HCT116 (cell line): Measurements from ENCODE around the gene PLD3. TPM values are rescaled to one million over a fixed set of nuclear protein-coding genes. Genes with fewer than 3 reads are reported as not detected.

ENCODE experiments used
- ATAC-seq: fragments of 200-7000 bp; cut with Tn5 transposase; 2 replicates; pipeline ENCODE4 v1.9.1; 2020; ENCODE audit warnings: mild to moderate bottlenecking, moderate library complexity
- BruUV-seq: library from RNA; stranded (reverse); fragments of 400-500 nt; replicated peaks from 2 replicates; lab custom pipeline; 2021; lab: Mats Ljungman, UMichigan
- CTCF ChIA-PET: fragments of 300-600 bp; sonication (Branson Sonifier 250); formaldehyde crosslinking; loops from one replicate; lab custom pipeline; 2021; ENCODE audit warnings: antibody characterized with exemption; lab: Charles Lee
- POLR2A ChIA-PET: fragments of 300-600, 350-600 bp; sonication (Branson Sonifier 250); formaldehyde crosslinking; loops from one replicate; lab custom pipeline; 2021; ENCODE audit warnings: antibody characterized with exemption; lab: Charles Lee
- RAD21 ChIA-PET, 2 experiments: fragments of 300-600 bp; sonication (Branson Sonifier 250); formaldehyde crosslinking; loops; one replicate each; lab custom pipeline; 2023; ENCODE audit warnings: low total read pairs in 2 of 2; ENCODE audit not compliant: uncharacterized antibody in 2 of 2, unreplicated experiment in 2 of 2, low non-redundant PET in 1 of 2; lab: Charles Lee
- DNase-seq: peaks from one replicate; pipeline ENCODE4 v3.0.0-alpha.2; 2010; ENCODE audit warnings: low read depth, low spot score
- H2AFZ ChIP-seq: fragments of 200-600 bp; shearing (Covaris generic), sonication (generic); 2 replicates; pipeline ENCODE4 v1.6.1; 2017; ENCODE audit warnings: low read depth, mixed run types, mixed read lengths, antibody characterized with exemption, low read length; ENCODE audit not compliant: poor library complexity, severe bottlenecking
- H3K27ac ChIP-seq: 2 replicates; pipeline ENCODE4 v1.5.1; 2012; ENCODE audit warnings: low read depth, low read length
- H3K27me3 ChIP-seq: fragments of 200-600 bp; sonication (generic); 2 replicates; pipeline ENCODE4 v1.6.1; 2016; ENCODE audit warnings: mixed run types, low read length, mixed read lengths; ENCODE audit not compliant: insufficient read depth
- H3K36me3 ChIP-seq, 2 experiments: fragments of 200-500 bp in 1 of 2; fragments of 200-600 bp in 1 of 2; sonication (Bioruptor generic) in 1 of 2; sonication (generic) in 1 of 2; 2 replicates each; pipeline versions ENCODE4 v1.5.1 to v1.6.1; 2014 to 2016; ENCODE audit warnings: low read length in 2 of 2, inconsistent platforms in 1 of 2, mixed read lengths in 1 of 2, mixed run types in 1 of 2; ENCODE audit not compliant: insufficient read depth in 2 of 2, control insufficient read depth in 1 of 2
- H3K4me1 ChIP-seq, 2 experiments: fragments of 200-600 bp in 1 of 2; sonication (generic) in 1 of 2; 2 replicates each; pipeline versions ENCODE4 v1.5.1 to v1.6.1; 2012 to 2017; ENCODE audit warnings: low read length in 2 of 2, inconsistent platforms in 1 of 2, mild to moderate bottlenecking in 1 of 2, mixed read lengths in 1 of 2, mixed run types in 1 of 2, moderate library complexity in 1 of 2; ENCODE audit not compliant: insufficient read depth in 2 of 2, control insufficient read depth in 1 of 2
- H3K4me2 ChIP-seq: fragments of 200-600 bp; sonication (generic); 2 replicates; pipeline ENCODE4 v1.6.1; 2017; ENCODE audit warnings: mixed run types, low read length, mixed read lengths
- H3K4me3 ChIP-seq, 2 experiments: fragments of 200-600 bp in 1 of 2; sonication (generic) in 1 of 2; replicated peaks in 1 of 2; 2 replicates each; pipeline ENCODE4 v1.5.1; 2011 to 2016; ENCODE audit warnings: low read length in 2 of 2, control low read depth in 1 of 2, low read depth in 1 of 2, mild to moderate bottlenecking in 1 of 2, mixed read lengths in 1 of 2, mixed run types in 1 of 2
- H3K79me2 ChIP-seq: fragments of 200-600 bp; sonication (generic); 2 replicates; pipeline ENCODE4 v1.6.1; 2017; ENCODE audit warnings: mild to moderate bottlenecking, mixed run types, low read length, moderate library complexity, mixed read lengths; ENCODE audit not compliant: insufficient read depth
- H3K9ac ChIP-seq: fragments of 200-600 bp; sonication (generic); 2 replicates; pipeline ENCODE4 v1.6.1; 2016; ENCODE audit warnings: low read length, mixed read lengths
- H3K9me2 ChIP-seq: fragments of 200-600 bp; sonication (generic), shearing (Covaris generic); 2 replicates; pipeline ENCODE4 v1.6.1; 2017; ENCODE audit warnings: mixed run types, mild to moderate bottlenecking, moderate library complexity; ENCODE audit not compliant: insufficient read depth
- H3K9me3 ChIP-seq, 2 experiments: fragments of 200-500 bp in 1 of 2; fragments of 200-600 bp in 1 of 2; sonication (Bioruptor generic) in 1 of 2; sonication (generic) in 1 of 2; 2 replicates each; pipeline ENCODE4 v1.6.1; 2014 to 2017; ENCODE audit warnings: low read length in 2 of 2, mixed read lengths in 2 of 2, inconsistent platforms in 1 of 2, low read depth in 1 of 2, mild to moderate bottlenecking in 1 of 2, mixed run types in 1 of 2, moderate library complexity in 1 of 2; ENCODE audit not compliant: control insufficient read depth in 1 of 2, insufficient read depth in 1 of 2
- H4K20me1 ChIP-seq: fragments of 200-600 bp; sonication (generic), shearing (Covaris generic); 2 replicates; pipeline ENCODE4 v1.6.1; 2017; ENCODE audit warnings: mixed run types, mild to moderate bottlenecking, moderate library complexity; ENCODE audit not compliant: insufficient read depth
- CBX3 ChIP-seq: IDR thresholded peaks from 2 replicates; pipeline ENCODE4 v1.6.1; 2012; ENCODE audit warnings: low read depth
- CTCF ChIP-seq, 3 experiments: fragments of 200-600 bp in 1 of 3; sonication (generic) in 1 of 3; IDR thresholded peaks in 2 of 3; conservative IDR thresholded peaks in 1 of 3; 2 replicates each; pipeline ENCODE4 v1.5.1; 2012 to 2017; ENCODE audit warnings: low read depth in 2 of 3, low read length in 2 of 3, antibody characterized with exemption in 1 of 3, borderline replicate concordance in 1 of 3, control low read depth in 1 of 3, mild to moderate bottlenecking in 1 of 3, mixed read lengths in 1 of 3, mixed run types in 1 of 3, moderate library complexity in 1 of 3; ENCODE audit not compliant: insufficient read depth in 1 of 3
- EZH2 ChIP-seq: fragments of 200-600 bp; sonication (generic); IDR thresholded peaks from 2 replicates; pipeline ENCODE4 v1.6.1; 2017; ENCODE audit warnings: antibody characterized with exemption, mixed run types
- FOSL1 ChIP-seq: IDR thresholded peaks from 2 replicates; pipeline ENCODE4 v1.6.1; 2012; ENCODE audit warnings: low read depth
- JUND ChIP-seq: IDR thresholded peaks from 2 replicates; pipeline ENCODE4 v1.6.1; 2012
- POLR2AphosphoS5 ChIP-seq: IDR thresholded peaks from 2 replicates; pipeline ENCODE4 v1.6.1; 2011; ENCODE audit warnings: mild to moderate bottlenecking, low read depth, low read length, moderate library complexity
- YY1 ChIP-seq: IDR thresholded peaks from 2 replicates; pipeline ENCODE4 v1.6.1; 2011; ENCODE audit warnings: low read length, low read depth, moderate library complexity, mild to moderate bottlenecking; ENCODE audit not compliant: insufficient replicate concordance; ENCODE audit errors: extremely low read depth
- ZFX ChIP-seq: fragments of 450-650 bp; IDR thresholded peaks from 2 replicates; pipeline ENCODE4 v1.6.1; 2017
- intact Hi-C: fragments of 100-400 bp; cut with micrococcal nuclease; formaldehyde crosslinking; loops from 2 replicates; pipeline ENCODE4 v1.10.0; 2022
- total RNA-seq: library from RNA; stranded (reverse); gene quantifications from one replicate; pipeline ENCODE4 v1.2.1, GENCODE V29; 2021; ENCODE audit not compliant: unreplicated experiment
- TF ChIP-seq, protein P1 (sequence below): IDR thresholded peaks from 2 replicates; pipeline ENCODE4 v1.6.1; 2012
- TF ChIP-seq, protein P2 (sequence below): IDR thresholded peaks from 2 replicates; pipeline ENCODE4 v1.6.1; 2012; ENCODE audit warnings: low read depth

Gene PLD3
- total RNA-seq, 1 experiment from 2014 or later = 123 TPM

DNA sequence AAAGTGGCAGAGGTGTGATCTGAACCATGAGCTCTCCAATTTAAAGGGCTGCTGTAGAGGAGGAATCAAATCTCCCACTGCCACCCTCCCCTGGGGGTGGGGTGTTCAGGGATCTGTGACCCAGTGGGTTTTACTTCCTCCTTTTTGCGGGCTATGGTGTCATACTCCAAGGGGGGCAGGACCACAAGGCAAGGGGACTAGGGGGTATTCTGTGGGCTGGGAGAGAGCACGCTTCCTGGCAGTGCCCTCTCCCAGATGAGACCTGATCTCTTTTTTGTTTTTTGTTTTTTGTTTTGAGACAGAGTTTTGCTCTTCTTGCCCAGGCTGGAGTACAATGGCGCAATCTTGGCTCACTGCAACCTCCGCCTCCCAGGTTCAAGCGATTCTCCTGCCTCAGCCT, 10.3 kb downstream of the PLD3 start:
- Histone ChIP-seq H3K4me3 (no peak overlapping the region), H3K79me2 (no peaks in the 10 kb centered on the region; the same call in none of the 2 replicates), H3K27me3 (no peaks in the 10 kb centered on the region), H3K9me2 (no peaks in the 10 kb centered on the region), H3K4me2 (no peak overlapping the region), H3K36me3 (no peaks in the 10 kb centered on the region), H2AFZ (no peak overlapping the region), H3K4me1 (no peaks in the 10 kb centered on the region), H3K9ac (no peak overlapping the region), H4K20me1 (no peaks in the 10 kb centered on the region), H3K9me3 (no peaks in the 10 kb centered on the region), H3K27ac (no peak overlapping the region)
- no peak for TF ChIP-seq CTCF (IDR thresholded peaks at IDR 0.05 in 2 of 3, conservative IDR thresholded peaks at IDR 0.05 in 1 of 3; ENCODE audit: borderline replicate concordance in 1 of 3, insufficient read depth in 1 of 3, low read depth in 2 of 3, low read length in 2 of 3)
- no peak for TF ChIP-seq CBX3
- TF ChIP-seq, protein P1, sequence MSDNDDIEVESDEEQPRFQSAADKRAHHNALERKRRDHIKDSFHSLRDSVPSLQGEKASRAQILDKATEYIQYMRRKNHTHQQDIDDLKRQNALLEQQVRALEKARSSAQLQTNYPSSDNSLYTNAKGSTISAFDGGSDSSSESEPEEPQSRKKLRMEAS = no peak
- no peak for TF ChIP-seq YY1
- no peak for TF ChIP-seq JUND
- no peak for TF ChIP-seq POLR2AphosphoS5
- TF ChIP-seq FOSL1 = no peak
- TF ChIP-seq ZFX = no peak
- no peak for TF ChIP-seq EZH2
- TF ChIP-seq, protein P2, sequence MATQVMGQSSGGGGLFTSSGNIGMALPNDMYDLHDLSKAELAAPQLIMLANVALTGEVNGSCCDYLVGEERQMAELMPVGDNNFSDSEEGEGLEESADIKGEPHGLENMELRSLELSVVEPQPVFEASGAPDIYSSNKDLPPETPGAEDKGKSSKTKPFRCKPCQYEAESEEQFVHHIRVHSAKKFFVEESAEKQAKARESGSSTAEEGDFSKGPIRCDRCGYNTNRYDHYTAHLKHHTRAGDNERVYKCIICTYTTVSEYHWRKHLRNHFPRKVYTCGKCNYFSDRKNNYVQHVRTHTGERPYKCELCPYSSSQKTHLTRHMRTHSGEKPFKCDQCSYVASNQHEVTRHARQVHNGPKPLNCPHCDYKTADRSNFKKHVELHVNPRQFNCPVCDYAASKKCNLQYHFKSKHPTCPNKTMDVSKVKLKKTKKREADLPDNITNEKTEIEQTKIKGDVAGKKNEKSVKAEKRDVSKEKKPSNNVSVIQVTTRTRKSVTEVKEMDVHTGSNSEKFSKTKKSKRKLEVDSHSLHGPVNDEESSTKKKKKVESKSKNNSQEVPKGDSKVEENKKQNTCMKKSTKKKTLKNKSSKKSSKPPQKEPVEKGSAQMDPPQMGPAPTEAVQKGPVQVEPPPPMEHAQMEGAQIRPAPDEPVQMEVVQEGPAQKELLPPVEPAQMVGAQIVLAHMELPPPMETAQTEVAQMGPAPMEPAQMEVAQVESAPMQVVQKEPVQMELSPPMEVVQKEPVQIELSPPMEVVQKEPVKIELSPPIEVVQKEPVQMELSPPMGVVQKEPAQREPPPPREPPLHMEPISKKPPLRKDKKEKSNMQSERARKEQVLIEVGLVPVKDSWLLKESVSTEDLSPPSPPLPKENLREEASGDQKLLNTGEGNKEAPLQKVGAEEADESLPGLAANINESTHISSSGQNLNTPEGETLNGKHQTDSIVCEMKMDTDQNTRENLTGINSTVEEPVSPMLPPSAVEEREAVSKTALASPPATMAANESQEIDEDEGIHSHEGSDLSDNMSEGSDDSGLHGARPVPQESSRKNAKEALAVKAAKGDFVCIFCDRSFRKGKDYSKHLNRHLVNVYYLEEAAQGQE = no peak
- ChIA-PET POLR2A (no interaction called here), RAD21 (no interaction called here), CTCF (no interaction called here)
- intact Hi-C loops = no loop called here
- DNase-seq (no peak), ATAC-seq (no peak)
- no TSS peak for BruUV-seq
